HepG2 (cell line): ENCODE measurements around the gene EWSR1.

Experiments
- ETS1 ChIP-seq: sonication (generic); formaldehyde crosslinking; IDR thresholded peaks from 2 replicates; pipeline ENCODE4 v1.4.0; 2020; ENCODE audit warnings: missing genetic modification reagents
- FOXP1 ChIP-seq, 2 experiments: fragments of 450-650 bp in 1 of 2; IDR thresholded peaks; 2 replicates each; pipeline ENCODE4 v1.6.1; 2017 to 2018; ENCODE audit warnings: antibody characterized with exemption in 1 of 2
- HCFC1 ChIP-seq: fragments of 150-350 bp; IDR thresholded peaks from 2 replicates; pipeline ENCODE4 v1.6.1; 2014; ENCODE audit warnings: low read depth, low read length
- HIC2 ChIP-seq: sonication (generic); formaldehyde crosslinking; IDR thresholded peaks from 2 replicates; pipeline ENCODE4 v1.9.0; 2022; ENCODE audit warnings: low read depth, missing genetic modification reagents
- HNRNPLL ChIP-seq: fragments of 200-400 bp; formaldehyde crosslinking; IDR thresholded peaks from 2 replicates; pipeline ENCODE4 v1.6.1; 2017; ENCODE audit warnings: mild to moderate bottlenecking, low read depth, low read length; ENCODE audit not compliant: poor library complexity, severe bottlenecking
- IRF9 ChIP-seq: sonication (generic); formaldehyde crosslinking; IDR thresholded peaks from 2 replicates; pipeline ENCODE4 v1.8.0; 2022; ENCODE audit warnings: missing genetic modification reagents, mild to moderate bottlenecking, borderline replicate concordance
- PBX3 ChIP-seq: sonication (generic); formaldehyde crosslinking; IDR thresholded peaks from 2 replicates; pipeline ENCODE4 v1.8.1; 2023; ENCODE audit warnings: missing genetic modification reagents, inconsistent platforms, borderline replicate concordance
- SMC3 ChIP-seq: IDR thresholded peaks from 2 replicates; pipeline ENCODE4 v1.6.1; 2011; ENCODE audit warnings: low read length, improper control_type of control experiment
- U2AF2 ChIP-seq: fragments of 200-400 bp; formaldehyde crosslinking; IDR thresholded peaks from 2 replicates; pipeline ENCODE4 v1.6.1; 2017; ENCODE audit warnings: low read depth, mild to moderate bottlenecking, low read length
- ZNF549 ChIP-seq: sonication (generic); formaldehyde crosslinking; IDR thresholded peaks from 2 replicates; pipeline ENCODE4 v1.5.0; 2020; ENCODE audit warnings: missing genetic modification reagents
- ZNF574 ChIP-seq: sonication (generic); formaldehyde crosslinking; IDR thresholded peaks from 2 replicates; pipeline ENCODE4 v1.4.0; 2020; ENCODE audit warnings: missing genetic modification reagents

GRCh38 chr22:29331213-29331612 is 63.1 kb downstream of the EWSR1 start:
- TF ChIP-seq HCFC1 (no peak), PBX3 (CRISPR knock-in tag) (no peak), ZNF574 (no peak), U2AF2 (no peak), HIC2 (CRISPR knock-in tag) (no peak), SMC3 (no peak), FOXP1 (IDR thresholded peaks at IDR 0.05) (no peak), FOXP1 (CRISPR knock-in tag; IDR thresholded peaks at IDR 0.05) (no peak), ETS1 (no peak), ZNF549 (CRISPR knock-in tag) (no peak), HNRNPLL (no peak), IRF9 (CRISPR knock-in tag) (no peak)
